H9 (cell line): ENCODE data around the gene TXNRD1. TPM values are rescaled to one million over a fixed set of nuclear protein-coding genes. Genes with fewer than 3 reads are reported as not detected.

Source experiments
- DNase-seq: peaks from one replicate; pipeline ENCODE4 v3.0.0-alpha.2; 2017
- H2AFZ ChIP-seq: one replicate; pipeline ENCODE4 v1.6.1; 2013; ENCODE audit warnings: mild to moderate bottlenecking, low read length, control low read depth, moderate library complexity
- H2AK5ac ChIP-seq: 2 replicates; pipeline ENCODE4 v1.6.1; 2013; ENCODE audit warnings: low read length, control low read depth, mixed read lengths; ENCODE audit not compliant: insufficient read length
- H2BK120ac ChIP-seq: one replicate; pipeline ENCODE4 v1.6.1; 2013; ENCODE audit warnings: low read depth, mild to moderate bottlenecking, low read length, control low read depth, inconsistent platforms; ENCODE audit not compliant: poor library complexity, severe bottlenecking
- H2BK12ac ChIP-seq: 2 replicates; pipeline ENCODE4 v1.6.1; 2013; ENCODE audit warnings: low read length, control low read depth, mixed read lengths, low read depth; ENCODE audit not compliant: insufficient read length
- H2BK15ac ChIP-seq: 2 replicates; pipeline ENCODE4 v1.6.1; 2013; ENCODE audit warnings: low read depth, low read length, control low read depth
- H2BK20ac ChIP-seq: one replicate; pipeline ENCODE4 v1.6.1; 2013; ENCODE audit warnings: low read depth, mild to moderate bottlenecking, low read length, control low read depth, inconsistent platforms; ENCODE audit not compliant: poor library complexity, severe bottlenecking
- H2BK5ac ChIP-seq: 2 replicates; pipeline ENCODE4 v1.6.1; 2013; ENCODE audit warnings: low read length, control low read depth, mixed read lengths; ENCODE audit not compliant: insufficient read length
- H3K14ac ChIP-seq: 2 replicates; pipeline ENCODE4 v1.6.1; 2013; ENCODE audit warnings: low read length, control low read depth; ENCODE audit not compliant: insufficient read depth
- H3K18ac ChIP-seq: 2 replicates; pipeline ENCODE4 v1.6.1; 2013; ENCODE audit warnings: low read depth, mild to moderate bottlenecking, mixed read lengths, low read length, control low read depth; ENCODE audit not compliant: insufficient read length
- H3K23ac ChIP-seq: 2 replicates; pipeline ENCODE4 v1.6.1; 2013; ENCODE audit warnings: low read length, control low read depth, mixed read lengths, low read depth; ENCODE audit not compliant: insufficient read length
- H3K23me2 ChIP-seq: 2 replicates; pipeline ENCODE4 v1.6.1; 2013; ENCODE audit warnings: low read depth, mild to moderate bottlenecking, mixed read lengths, low read length, control low read depth; ENCODE audit not compliant: insufficient read length, poor library complexity, severe bottlenecking
- H3K27ac ChIP-seq: 2 replicates; pipeline ENCODE4 v1.5.1; 2013; ENCODE audit warnings: low read length, control low read depth, mixed read lengths, low read depth; ENCODE audit not compliant: insufficient read length
- H3K27me3 ChIP-seq: 2 replicates; pipeline ENCODE4 v1.6.1; 2013; ENCODE audit warnings: low read length, control low read depth, inconsistent platforms; ENCODE audit not compliant: insufficient read depth
- H3K4ac ChIP-seq: 2 replicates; pipeline ENCODE4 v1.6.1; 2013; ENCODE audit warnings: low read depth, mild to moderate bottlenecking, control low read depth, inconsistent platforms, low read length, moderate library complexity
- H3K4me1 ChIP-seq: 2 replicates; pipeline ENCODE4 v1.6.1; 2013; ENCODE audit warnings: low read length, control low read depth, inconsistent platforms; ENCODE audit not compliant: insufficient read depth
- H3K4me2 ChIP-seq: 2 replicates; pipeline ENCODE4 v1.6.1; 2013; ENCODE audit warnings: low read length, control low read depth, mixed read lengths; ENCODE audit not compliant: insufficient read length, insufficient read depth
- H3K56ac ChIP-seq: 2 replicates; pipeline ENCODE4 v1.6.1; 2013; ENCODE audit warnings: low read depth, mild to moderate bottlenecking, mixed read lengths, low read length, control low read depth; ENCODE audit not compliant: insufficient read length
- H3K79me1 ChIP-seq: 2 replicates; pipeline ENCODE4 v1.6.1; 2013; ENCODE audit warnings: low read depth, mild to moderate bottlenecking, moderate library complexity, low read length, control low read depth, inconsistent platforms; ENCODE audit not compliant: insufficient read depth, poor library complexity, severe bottlenecking
- H3K79me2 ChIP-seq: 2 replicates; pipeline ENCODE4 v1.6.1; 2013; ENCODE audit warnings: low read length, control low read depth, inconsistent platforms; ENCODE audit not compliant: insufficient read depth
- H3K9ac ChIP-seq: 2 replicates; pipeline ENCODE4 v1.6.1; 2013; ENCODE audit warnings: low read length, control low read depth, mixed read lengths; ENCODE audit not compliant: insufficient read length; ENCODE audit errors: extremely low read depth
- H3K9me3 ChIP-seq: one replicate; pipeline ENCODE4 v1.6.1; 2013; ENCODE audit warnings: low read depth, low read length, inconsistent platforms; ENCODE audit not compliant: control insufficient read depth
- H3T11ph ChIP-seq: one replicate; pipeline ENCODE4 v1.6.1; 2013; ENCODE audit warnings: mild to moderate bottlenecking, low read length, control low read depth, inconsistent platforms
- H4K20me1 ChIP-seq: one replicate; pipeline ENCODE4 v1.6.1; 2013; ENCODE audit not compliant: control insufficient read depth, insufficient read length, insufficient read depth
- H4K5ac ChIP-seq: 2 replicates; pipeline ENCODE4 v1.6.1; 2013; ENCODE audit warnings: low read depth, mild to moderate bottlenecking, mixed read lengths, low read length, control low read depth; ENCODE audit not compliant: insufficient read length
- H4K8ac ChIP-seq: replicated peaks from 2 replicates; pipeline ENCODE4 v1.6.1; 2013; ENCODE audit warnings: low read length, control low read depth, mixed read lengths, low read depth; ENCODE audit not compliant: insufficient read length
- H4K91ac ChIP-seq: 2 replicates; pipeline ENCODE4 v1.6.1; 2013; ENCODE audit warnings: low read depth, mild to moderate bottlenecking, moderate library complexity, mixed read lengths, low read length, control low read depth; ENCODE audit not compliant: insufficient read length
- H3K27ac Mint-ChIP-seq, 3 experiments: 2 replicates in 2 of 3; 3 replicates in 1 of 3; pipeline ENCODE4 v1.8.0; 2020 to 2021; ENCODE audit warnings: mixed read lengths in 3 of 3, mild to moderate bottlenecking in 1 of 3, moderate library complexity in 1 of 3
- H3K27me3 Mint-ChIP-seq: 2 replicates; pipeline ENCODE4 v1.8.0; 2021; ENCODE audit warnings: low read depth, mild to moderate bottlenecking, moderate library complexity, mixed read lengths
- H3K36me3 Mint-ChIP-seq, 3 experiments: 2 replicates in 2 of 3; 3 replicates in 1 of 3; pipeline ENCODE4 v1.8.0; 2020 to 2021; ENCODE audit warnings: low read depth in 3 of 3, mixed read lengths in 3 of 3; ENCODE audit not compliant: insufficient read depth in 1 of 3
- H3K4me1 Mint-ChIP-seq, 2 experiments: 2 replicates each; pipeline ENCODE4 v1.8.0; 2020; ENCODE audit warnings: mixed read lengths in 2 of 2
- H3K4me3 Mint-ChIP-seq, 2 experiments: 2 replicates in 1 of 2; 3 replicates in 1 of 2; pipeline ENCODE4 v1.8.0; 2020 to 2021; ENCODE audit warnings: mild to moderate bottlenecking in 2 of 2, mixed read lengths in 2 of 2, moderate library complexity in 1 of 2
- H3K9me3 Mint-ChIP-seq, 2 experiments: 2 replicates in 1 of 2; 3 replicates in 1 of 2; pipeline ENCODE4 v1.8.0; 2020; ENCODE audit warnings: mild to moderate bottlenecking in 2 of 2, mixed read lengths in 2 of 2, moderate library complexity in 1 of 2
- WGBS: extraction: QIAGEN DNeasy Blood & Tissue Kit; methylation state at CpG from one replicate; pipeline ENCODE4 v1.1.7; 2013; ENCODE audit warnings: missing lambda C conversion rate, low lambda C conversion rate, mixed read lengths; ENCODE audit not compliant: insufficient read length; ENCODE audit errors: extremely low coverage; 5-methylcytosine and 5-hydroxymethylcytosine counted together
- total RNA-seq: library from RNA; stranded (reverse); gene quantifications from 2 replicates; pipeline ENCODE4 v1.2.1, GENCODE V29; 2021
- TF ChIP-seq, protein P1 (sequence below): fragments of 200-600 bp; sonication (generic); conservative IDR thresholded peaks from 3 replicates; pipeline ENCODE4 v1.8.0; 2021; ENCODE audit warnings: antibody characterized with exemption, mild to moderate bottlenecking

Gene TXNRD1
- total RNA-seq, 1 experiment from 2014 or later = 100 TPM

- Histone ChIP-seq H3K4me1 (no peaks in the 10 kb centered on the region; the same call in 1 of the 2 replicates), H3K79me2 (no peaks in the 10 kb centered on the region), H2BK15ac (no peak overlapping the region), H3K79me1 (no peaks in the 10 kb centered on the region), H4K91ac (no peak overlapping the region), H2BK5ac (no peak overlapping the region), H3K27ac (no peak overlapping the region), H3K23ac (no peak overlapping the region), H2BK120ac (no peak overlapping the region), H3K56ac (no peak overlapping the region), H2BK12ac (no peak overlapping the region), H3T11ph (no peak overlapping the region), H3K23me2 (no peaks in the 10 kb centered on the region), H3K4me2 (no peak overlapping the region), H2AFZ (no peak overlapping the region), H3K9ac (no peak overlapping the region), H3K9me3 (no peaks in the 10 kb centered on the region), H2BK20ac (no peak overlapping the region), H4K8ac (no peak overlapping the region), H3K14ac (no peak overlapping the region), H2AK5ac (no peak overlapping the region), H3K27me3 (no peaks in the 10 kb centered on the region), H3K18ac (no peak overlapping the region), H3K4ac (no peak overlapping the region), H4K20me1 (no peaks in the 10 kb centered on the region), H4K5ac (no peak overlapping the region)
- H3K27me3 Mint-ChIP-seq = peaks cover 2% of the 10 kb centered on the region; the same call in 1 of the 2 replicates
- peaks cover 3 to 4% of the 10 kb centered on the region in 2 experiments; a peak in 3 of 4 replicates for H3K4me1 Mint-ChIP-seq
- TF ChIP-seq, protein P1, sequence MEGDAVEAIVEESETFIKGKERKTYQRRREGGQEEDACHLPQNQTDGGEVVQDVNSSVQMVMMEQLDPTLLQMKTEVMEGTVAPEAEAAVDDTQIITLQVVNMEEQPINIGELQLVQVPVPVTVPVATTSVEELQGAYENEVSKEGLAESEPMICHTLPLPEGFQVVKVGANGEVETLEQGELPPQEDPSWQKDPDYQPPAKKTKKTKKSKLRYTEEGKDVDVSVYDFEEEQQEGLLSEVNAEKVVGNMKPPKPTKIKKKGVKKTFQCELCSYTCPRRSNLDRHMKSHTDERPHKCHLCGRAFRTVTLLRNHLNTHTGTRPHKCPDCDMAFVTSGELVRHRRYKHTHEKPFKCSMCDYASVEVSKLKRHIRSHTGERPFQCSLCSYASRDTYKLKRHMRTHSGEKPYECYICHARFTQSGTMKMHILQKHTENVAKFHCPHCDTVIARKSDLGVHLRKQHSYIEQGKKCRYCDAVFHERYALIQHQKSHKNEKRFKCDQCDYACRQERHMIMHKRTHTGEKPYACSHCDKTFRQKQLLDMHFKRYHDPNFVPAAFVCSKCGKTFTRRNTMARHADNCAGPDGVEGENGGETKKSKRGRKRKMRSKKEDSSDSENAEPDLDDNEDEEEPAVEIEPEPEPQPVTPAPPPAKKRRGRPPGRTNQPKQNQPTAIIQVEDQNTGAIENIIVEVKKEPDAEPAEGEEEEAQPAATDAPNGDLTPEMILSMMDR = no peak
- H3K4me3 Mint-ChIP-seq = no peak overlapping the region
- H3K9me3 Mint-ChIP-seq = no peaks in the 10 kb centered on the region; a peak in 1 of 5 replicates
- H3K36me3 Mint-ChIP-seq = no peaks in the 10 kb centered on the region
- H3K27ac Mint-ChIP-seq = no peak overlapping the region; a peak in 1 of 7 replicates
- no CpG with 5 or more reads among the region's 6 CpGs for WGBS
- no peak for DNase-seq
Observed at GRCh38 chr12:104166465-104166864, 49.1 kb upstream of the TXNRD1 start.
